Breast epithelium (tissue), 3 donors: ENCODE results near the gene TOM1.

Source experiments
- CTCF ChIP-seq, 3 donors: fragments of 450-650 bp; IDR thresholded peaks; one replicate each; pipeline ENCODE4 v1.5.1; 2016 to 2017; ENCODE audit warnings: antibody characterized with exemption in 3 of 3, mild to moderate bottlenecking in 3 of 3, moderate library complexity in 3 of 3
- POLR2A ChIP-seq: fragments of 450-650 bp; IDR thresholded peaks from one replicate; pipeline ENCODE4 v1.6.1; 2016; ENCODE audit warnings: antibody characterized with exemption, mild to moderate bottlenecking, moderate library complexity
- POLR2AphosphoS5 ChIP-seq, 3 donors: sonication (generic); formaldehyde crosslinking; IDR thresholded peaks; one replicate each; pipeline ENCODE4 v1.6.1; 2017; ENCODE audit warnings: antibody characterized with exemption in 3 of 3

GRCh38 chr22:35347462-35347861, 47.8 kb downstream of the TOM1 start:
- TF ChIP-seq POLR2AphosphoS5 (IDR thresholded peaks at IDR 0.05): no peak
- no peak for TF ChIP-seq CTCF (IDR thresholded peaks at IDR 0.05)
- no peak for TF ChIP-seq POLR2A
